GM19240 (cell line): ENCODE data around the gene HIP1R.

Experiments
- DNase-seq: peaks from one replicate; pipeline ENCODE4 v3.0.0; 2011; ENCODE audit warnings: low spot score; ENCODE audit not compliant: insufficient read length

HIP1R gene

GRCh38 chr12:122834104-122834920, 945 bp upstream of the HIP1R start:
- DNase-seq = no peak

DNA sequence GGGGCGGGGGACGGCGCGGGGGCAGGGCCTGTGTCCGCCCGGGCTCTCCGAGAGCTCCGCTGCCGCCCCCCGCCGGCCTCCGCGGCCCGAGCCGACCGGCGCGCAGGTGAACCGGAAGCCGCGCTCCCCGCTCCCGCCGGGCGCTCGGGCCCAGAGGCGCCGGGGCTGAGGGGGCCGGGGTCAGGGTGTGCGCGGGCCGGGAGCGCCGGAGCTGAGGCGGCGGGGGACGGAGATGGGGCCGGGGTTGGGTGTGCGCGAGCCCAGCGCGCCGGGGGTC, 431 bp downstream of the HIP1R start:
- DNase-seq = no peak

DNA sequence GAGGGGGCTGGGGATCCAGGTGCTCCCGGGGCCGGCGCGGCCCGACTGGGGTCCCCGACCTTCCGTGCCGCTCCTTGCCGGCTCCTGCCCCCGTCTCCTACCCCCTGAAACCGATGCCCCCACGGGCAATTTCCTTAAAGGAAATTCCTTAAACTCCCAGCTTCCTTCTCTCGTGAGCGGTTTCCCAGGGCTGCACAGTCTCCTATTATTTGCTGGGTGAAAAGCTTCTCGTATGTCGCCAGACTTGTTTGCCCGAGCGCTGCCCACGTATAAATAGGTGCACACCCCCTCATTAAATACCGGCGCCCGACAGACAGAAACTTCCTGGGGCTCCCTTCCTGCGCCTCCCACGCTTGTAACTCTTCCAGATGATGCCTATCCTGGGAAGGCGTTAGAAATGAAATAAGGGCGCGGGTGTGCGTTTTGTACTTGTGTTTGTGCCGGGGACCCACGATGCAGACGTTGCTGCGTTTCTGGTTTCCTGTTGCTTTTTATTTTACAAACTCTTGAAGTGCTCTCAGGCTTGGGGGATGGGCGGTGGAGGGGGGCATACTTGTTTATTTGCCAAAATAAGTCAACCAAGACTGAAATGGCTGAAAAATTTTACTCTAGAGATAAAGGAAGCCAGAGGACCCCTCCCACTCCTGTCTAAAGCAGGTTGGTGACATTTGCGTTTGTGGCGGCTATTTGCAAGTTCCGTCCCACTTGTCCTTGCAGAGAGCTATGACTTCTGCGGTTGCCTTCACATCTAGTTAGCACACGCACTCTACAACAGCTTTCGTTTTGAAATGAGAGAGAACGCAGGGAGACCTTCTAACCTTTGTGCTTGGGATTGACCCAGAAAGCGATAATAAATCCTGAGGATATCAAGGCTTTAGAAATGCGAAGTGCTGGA, 1.0 kb downstream of the HIP1R start:
- peak; percentile 94 for DNase-seq

DNA sequence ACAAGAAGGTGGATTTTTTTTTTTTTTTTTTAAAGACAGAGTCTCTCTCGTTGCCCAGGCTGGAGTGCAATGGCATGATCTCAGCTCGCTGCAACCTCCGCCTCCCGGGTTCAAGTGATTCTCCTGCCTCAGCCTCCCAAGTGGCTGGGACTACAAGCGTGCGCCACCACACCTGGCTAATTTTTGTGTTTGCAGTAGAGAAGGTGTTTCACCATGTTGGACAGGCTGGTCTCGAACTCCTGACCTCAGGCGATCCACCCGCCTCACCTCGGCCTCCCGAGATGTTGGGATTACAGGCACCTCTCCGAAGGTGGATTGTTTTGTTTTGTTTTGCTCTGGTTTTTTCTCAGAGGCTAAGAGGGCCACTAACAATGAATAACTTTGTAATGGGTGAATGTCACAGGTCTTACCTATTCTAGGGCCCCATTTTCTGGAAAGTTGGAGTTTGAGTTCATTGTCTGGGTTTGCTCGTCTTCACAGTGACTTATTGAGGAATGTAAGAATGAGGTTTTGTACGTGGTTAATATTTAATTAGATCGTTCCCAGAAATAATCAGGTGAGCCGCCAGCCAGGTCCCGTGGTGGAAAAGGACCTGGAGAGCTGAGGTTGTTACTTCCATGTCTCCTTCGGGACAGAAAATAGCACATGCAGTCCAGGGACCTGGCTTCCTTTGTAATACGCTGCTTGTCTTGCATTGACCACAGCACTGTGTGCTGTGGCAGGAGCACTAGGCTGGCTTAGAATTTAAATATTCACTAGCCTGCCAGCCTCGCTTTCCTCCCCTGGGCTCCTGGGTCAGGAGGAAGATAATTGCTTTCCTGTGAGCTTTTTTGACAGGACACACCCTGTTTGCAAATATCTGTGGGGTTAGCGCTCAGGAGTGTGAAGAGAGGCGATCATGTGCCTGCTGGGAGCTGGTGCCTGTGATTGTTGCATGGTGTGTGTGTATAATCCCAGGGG, 2.3 kb downstream of the HIP1R start:
- DNase-seq = no peak

DNA sequence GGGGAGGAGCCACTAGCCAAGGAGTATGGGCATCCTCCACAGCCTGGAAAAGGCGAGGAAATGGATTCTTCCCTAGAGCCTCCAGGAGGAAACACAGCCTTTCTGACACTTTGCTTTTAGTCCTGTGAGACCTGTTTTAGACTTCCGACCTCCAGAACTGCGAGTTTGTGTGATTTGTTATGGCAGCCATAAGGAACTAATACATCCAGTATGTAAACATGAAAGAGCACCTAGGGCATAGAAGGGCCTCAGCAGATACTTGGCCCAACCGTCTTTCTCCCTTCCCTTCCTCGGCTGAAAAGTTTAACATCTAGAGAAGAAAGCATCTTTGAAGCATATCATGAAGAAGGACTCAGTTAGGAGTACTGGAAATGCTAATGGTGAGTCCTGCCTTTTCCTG, 3.6 kb downstream of the HIP1R start:
- DNase-seq = no peak

- no peak for DNase-seq
Observed at GRCh38 chr12:122839907-122840554, 4.8 kb downstream of the HIP1R start.

- no peak for DNase-seq
Observed at GRCh38 chr12:122840580-122841513, 5.6 kb downstream of the HIP1R start.

GRCh38 chr12:122841544-122842321, 6.5 kb downstream of the HIP1R start:
- no peak for DNase-seq

- DNase-seq = no peak
Observed at GRCh38 chr12:122842505-122843405, 7.5 kb downstream of the HIP1R start.

GRCh38 chr12:122843455-122843854, 8.2 kb downstream of the HIP1R start:
- no peak for DNase-seq

- DNase-seq = no peak
Observed at GRCh38 chr12:122844366-122844971, 9.2 kb downstream of the HIP1R start.

GRCh38 chr12:122845041-122845864, 10.0 kb downstream of the HIP1R start:
- DNase-seq = no peak

GRCh38 chr12:122845865-122846621, 10.8 kb downstream of the HIP1R start:
- DNase-seq = no peak

- DNase-seq = no peak
Observed at GRCh38 chr12:122846622-122847515, 11.6 kb downstream of the HIP1R start.

DNA sequence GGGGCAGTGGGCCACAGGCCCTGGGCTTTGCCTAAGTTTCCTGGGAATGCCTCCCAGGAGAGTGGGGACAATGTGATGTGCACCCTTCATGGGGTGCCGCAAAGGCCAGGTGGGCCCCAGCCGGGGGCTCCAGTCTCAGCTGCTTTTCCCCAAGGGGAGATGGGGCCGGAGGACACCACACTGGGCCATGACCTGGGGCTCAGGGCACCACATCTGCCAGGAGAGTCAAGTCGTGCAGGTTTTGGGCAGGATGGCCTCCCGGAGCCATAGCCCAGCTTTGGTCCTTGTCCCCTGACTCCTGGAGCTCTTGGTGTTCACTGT, 12.2 kb downstream of the HIP1R start:
- no peak for DNase-seq
